HCT116 (cell line): Measurements from ENCODE around the gene CPEB1. TPM values are rescaled to one million over a fixed set of nuclear protein-coding genes. Genes with fewer than 3 reads are reported as not detected.

Experiments used
- ATAC-seq: fragments of 200-7000 bp; cut with Tn5 transposase; 2 replicates; pipeline ENCODE4 v1.9.1; 2020; ENCODE audit warnings: mild to moderate bottlenecking, moderate library complexity
- BruUV-seq: library from RNA; stranded (reverse); fragments of 400-500 nt; replicated peaks from 2 replicates; lab custom pipeline; 2021; lab: Mats Ljungman, UMichigan
- CTCF ChIA-PET: fragments of 300-600 bp; sonication (Branson Sonifier 250); formaldehyde crosslinking; loops from one replicate; lab custom pipeline; 2021; ENCODE audit warnings: antibody characterized with exemption; lab: Charles Lee
- POLR2A ChIA-PET: fragments of 300-600, 350-600 bp; sonication (Branson Sonifier 250); formaldehyde crosslinking; loops from one replicate; lab custom pipeline; 2021; ENCODE audit warnings: antibody characterized with exemption; lab: Charles Lee
- RAD21 ChIA-PET, 2 experiments: fragments of 300-600 bp; sonication (Branson Sonifier 250); formaldehyde crosslinking; loops; one replicate each; lab custom pipeline; 2023; ENCODE audit warnings: low total read pairs in 2 of 2; ENCODE audit not compliant: uncharacterized antibody in 2 of 2, unreplicated experiment in 2 of 2, low non-redundant PET in 1 of 2; lab: Charles Lee
- DNase-seq: peaks from one replicate; pipeline ENCODE4 v3.0.0-alpha.2; 2010; ENCODE audit warnings: low read depth, low spot score
- H2AFZ ChIP-seq: fragments of 200-600 bp; shearing (Covaris generic), sonication (generic); 2 replicates; pipeline ENCODE4 v1.6.1; 2017; ENCODE audit warnings: low read depth, mixed run types, mixed read lengths, antibody characterized with exemption, low read length; ENCODE audit not compliant: poor library complexity, severe bottlenecking
- H3K27ac ChIP-seq: 2 replicates; pipeline ENCODE4 v1.5.1; 2012; ENCODE audit warnings: low read depth, low read length
- H3K27me3 ChIP-seq: fragments of 200-600 bp; sonication (generic); 2 replicates; pipeline ENCODE4 v1.6.1; 2016; ENCODE audit warnings: mixed run types, low read length, mixed read lengths; ENCODE audit not compliant: insufficient read depth
- H3K36me3 ChIP-seq, 2 experiments: fragments of 200-500 bp in 1 of 2; fragments of 200-600 bp in 1 of 2; sonication (Bioruptor generic) in 1 of 2; sonication (generic) in 1 of 2; 2 replicates each; pipeline versions ENCODE4 v1.5.1 to v1.6.1; 2014 to 2016; ENCODE audit warnings: low read length in 2 of 2, inconsistent platforms in 1 of 2, mixed read lengths in 1 of 2, mixed run types in 1 of 2; ENCODE audit not compliant: insufficient read depth in 2 of 2, control insufficient read depth in 1 of 2
- H3K4me1 ChIP-seq, 2 experiments: fragments of 200-600 bp in 1 of 2; sonication (generic) in 1 of 2; 2 replicates each; pipeline versions ENCODE4 v1.5.1 to v1.6.1; 2012 to 2017; ENCODE audit warnings: low read length in 2 of 2, inconsistent platforms in 1 of 2, mild to moderate bottlenecking in 1 of 2, mixed read lengths in 1 of 2, mixed run types in 1 of 2, moderate library complexity in 1 of 2; ENCODE audit not compliant: insufficient read depth in 2 of 2, control insufficient read depth in 1 of 2
- H3K4me2 ChIP-seq: fragments of 200-600 bp; sonication (generic); 2 replicates; pipeline ENCODE4 v1.6.1; 2017; ENCODE audit warnings: mixed run types, low read length, mixed read lengths
- H3K4me3 ChIP-seq, 2 experiments: fragments of 200-600 bp in 1 of 2; sonication (generic) in 1 of 2; replicated peaks in 1 of 2; 2 replicates each; pipeline ENCODE4 v1.5.1; 2011 to 2016; ENCODE audit warnings: low read length in 2 of 2, control low read depth in 1 of 2, low read depth in 1 of 2, mild to moderate bottlenecking in 1 of 2, mixed read lengths in 1 of 2, mixed run types in 1 of 2
- H3K79me2 ChIP-seq: fragments of 200-600 bp; sonication (generic); 2 replicates; pipeline ENCODE4 v1.6.1; 2017; ENCODE audit warnings: mild to moderate bottlenecking, mixed run types, low read length, moderate library complexity, mixed read lengths; ENCODE audit not compliant: insufficient read depth
- H3K9ac ChIP-seq: fragments of 200-600 bp; sonication (generic); 2 replicates; pipeline ENCODE4 v1.6.1; 2016; ENCODE audit warnings: low read length, mixed read lengths
- H3K9me2 ChIP-seq: fragments of 200-600 bp; sonication (generic), shearing (Covaris generic); 2 replicates; pipeline ENCODE4 v1.6.1; 2017; ENCODE audit warnings: mixed run types, mild to moderate bottlenecking, moderate library complexity; ENCODE audit not compliant: insufficient read depth
- H3K9me3 ChIP-seq, 2 experiments: fragments of 200-500 bp in 1 of 2; fragments of 200-600 bp in 1 of 2; sonication (Bioruptor generic) in 1 of 2; sonication (generic) in 1 of 2; 2 replicates each; pipeline ENCODE4 v1.6.1; 2014 to 2017; ENCODE audit warnings: low read length in 2 of 2, mixed read lengths in 2 of 2, inconsistent platforms in 1 of 2, low read depth in 1 of 2, mild to moderate bottlenecking in 1 of 2, mixed run types in 1 of 2, moderate library complexity in 1 of 2; ENCODE audit not compliant: control insufficient read depth in 1 of 2, insufficient read depth in 1 of 2
- H4K20me1 ChIP-seq: fragments of 200-600 bp; sonication (generic), shearing (Covaris generic); 2 replicates; pipeline ENCODE4 v1.6.1; 2017; ENCODE audit warnings: mixed run types, mild to moderate bottlenecking, moderate library complexity; ENCODE audit not compliant: insufficient read depth
- ATF3 ChIP-seq: IDR thresholded peaks from 2 replicates; pipeline ENCODE4 v1.6.1; 2012
- CEBPB ChIP-seq: IDR thresholded peaks from 2 replicates; pipeline ENCODE4 v1.6.1; 2012; ENCODE audit warnings: low read depth
- CTCF ChIP-seq, 3 experiments: fragments of 200-600 bp in 1 of 3; sonication (generic) in 1 of 3; IDR thresholded peaks in 2 of 3; conservative IDR thresholded peaks in 1 of 3; 2 replicates each; pipeline ENCODE4 v1.5.1; 2012 to 2017; ENCODE audit warnings: low read depth in 2 of 3, low read length in 2 of 3, antibody characterized with exemption in 1 of 3, borderline replicate concordance in 1 of 3, control low read depth in 1 of 3, mild to moderate bottlenecking in 1 of 3, mixed read lengths in 1 of 3, mixed run types in 1 of 3, moderate library complexity in 1 of 3; ENCODE audit not compliant: insufficient read depth in 1 of 3
- EGR1 ChIP-seq: IDR thresholded peaks from 2 replicates; pipeline ENCODE4 v1.6.1; 2012; ENCODE audit warnings: low read depth
- ELF1 ChIP-seq: IDR thresholded peaks from 2 replicates; pipeline ENCODE4 v1.6.1; 2012; ENCODE audit warnings: low read depth, borderline replicate concordance
- EZH2 ChIP-seq: fragments of 200-600 bp; sonication (generic); IDR thresholded peaks from 2 replicates; pipeline ENCODE4 v1.6.1; 2017; ENCODE audit warnings: antibody characterized with exemption, mixed run types
- MAX ChIP-seq: IDR thresholded peaks from 2 replicates; pipeline ENCODE4 v1.6.1; 2012
- POLR2A ChIP-seq: IDR thresholded peaks from 2 replicates; pipeline ENCODE4 v1.7.0; 2011; ENCODE audit warnings: borderline replicate concordance; ENCODE audit not compliant: insufficient read depth, insufficient read length; ENCODE audit errors: extremely low read depth
- RAD21 ChIP-seq: IDR thresholded peaks from 2 replicates; pipeline ENCODE4 v1.6.1; 2012; ENCODE audit warnings: low read depth, mild to moderate bottlenecking
- REST ChIP-seq: IDR thresholded peaks from 2 replicates; pipeline ENCODE4 v1.6.1; 2012; ENCODE audit warnings: low read depth
- SIN3A ChIP-seq: IDR thresholded peaks from 2 replicates; pipeline ENCODE4 v1.6.1; 2012; ENCODE audit warnings: low read depth
- SP1 ChIP-seq: IDR thresholded peaks from 2 replicates; pipeline ENCODE4 v1.6.1; 2012; ENCODE audit warnings: low read depth
- SRF ChIP-seq: IDR thresholded peaks from 2 replicates; pipeline ENCODE4 v1.6.1; 2012; ENCODE audit warnings: low read depth
- TCF7L2 ChIP-seq: IDR thresholded peaks from 2 replicates; pipeline ENCODE4 v1.7.0; 2011; ENCODE audit warnings: borderline replicate concordance, inconsistent platforms; ENCODE audit not compliant: insufficient read depth, insufficient read length; ENCODE audit errors: extremely low read depth
- YY1 ChIP-seq: IDR thresholded peaks from 2 replicates; pipeline ENCODE4 v1.6.1; 2011; ENCODE audit warnings: low read length, low read depth, moderate library complexity, mild to moderate bottlenecking; ENCODE audit not compliant: insufficient replicate concordance; ENCODE audit errors: extremely low read depth
- ZBTB33 ChIP-seq: IDR thresholded peaks from 2 replicates; pipeline ENCODE4 v1.6.1; 2011; ENCODE audit warnings: mild to moderate bottlenecking, low read length, moderate library complexity; ENCODE audit not compliant: insufficient replicate concordance; ENCODE audit errors: extremely low read depth
- ZFX ChIP-seq: fragments of 450-650 bp; IDR thresholded peaks from 2 replicates; pipeline ENCODE4 v1.6.1; 2017
- ZNF274 ChIP-seq: fragments of 200-500 bp; sonication (Bioruptor generic); IDR thresholded peaks from 2 replicates; pipeline ENCODE4 v1.6.1; 2014; ENCODE audit warnings: mild to moderate bottlenecking, low read depth, low read length, inconsistent platforms
- intact Hi-C: fragments of 100-400 bp; cut with micrococcal nuclease; formaldehyde crosslinking; loops from 2 replicates; pipeline ENCODE4 v1.10.0; 2022
- total RNA-seq: library from RNA; stranded (reverse); gene quantifications from one replicate; pipeline ENCODE4 v1.2.1, GENCODE V29; 2021; ENCODE audit not compliant: unreplicated experiment

CPEB1 gene
- total RNA-seq, 1 experiment from 2014 or later, result not detected

- H4K20me1 ChIP-seq, result no peaks in the 10 kb centered on the region
- ATAC-seq (no peak), DNase-seq (no peak)
- H3K4me1 ChIP-seq, result no peaks in the 10 kb centered on the region; a peak in 1 of 4 replicates
- H3K4me3 ChIP-seq, result no peak overlapping the region
- no peaks in the 10 kb centered on the region for H3K36me3 ChIP-seq
- no peak overlapping the region for H2AFZ ChIP-seq
- no peak overlapping the region for H3K9ac ChIP-seq
- BruUV-seq, result no TSS peak
- TF ChIP-seq EGR1 (no peak), YY1 (no peak), POLR2A (no peak), MAX (no peak), TCF7L2 (no peak), SIN3A (no peak), ZNF274 (no peak), EZH2 (no peak), ZBTB33 (no peak), REST (no peak), CEBPB (no peak), RAD21 (no peak), ATF3 (no peak), SP1 (no peak), ZFX (no peak), CTCF (IDR thresholded peaks at IDR 0.05 in 2 of 3, conservative IDR thresholded peaks at IDR 0.05 in 1 of 3; ENCODE audit: borderline replicate concordance in 1 of 3, insufficient read depth in 1 of 3, low read depth in 2 of 3, low read length in 2 of 3) (no peak), ELF1 (no peak), SRF (no peak)
- ChIA-PET RAD21 (no interaction called here), CTCF (no interaction called here), POLR2A (no interaction called here)
- no peak overlapping the region for H3K27ac ChIP-seq
- no peaks in the 10 kb centered on the region for H3K79me2 ChIP-seq
- H3K9me3 ChIP-seq, result no peaks in the 10 kb centered on the region
- intact Hi-C loops, result no loop called here
- no peak overlapping the region for H3K4me2 ChIP-seq
- no peaks in the 10 kb centered on the region for H3K9me2 ChIP-seq
- H3K27me3 ChIP-seq, result no peaks in the 10 kb centered on the region
Measured at GRCh38 chr15:82595766-82596165, 51.4 kb downstream of the CPEB1 start.
